ENCODE results near the gene HK1.

The HK1 gene

DNA sequence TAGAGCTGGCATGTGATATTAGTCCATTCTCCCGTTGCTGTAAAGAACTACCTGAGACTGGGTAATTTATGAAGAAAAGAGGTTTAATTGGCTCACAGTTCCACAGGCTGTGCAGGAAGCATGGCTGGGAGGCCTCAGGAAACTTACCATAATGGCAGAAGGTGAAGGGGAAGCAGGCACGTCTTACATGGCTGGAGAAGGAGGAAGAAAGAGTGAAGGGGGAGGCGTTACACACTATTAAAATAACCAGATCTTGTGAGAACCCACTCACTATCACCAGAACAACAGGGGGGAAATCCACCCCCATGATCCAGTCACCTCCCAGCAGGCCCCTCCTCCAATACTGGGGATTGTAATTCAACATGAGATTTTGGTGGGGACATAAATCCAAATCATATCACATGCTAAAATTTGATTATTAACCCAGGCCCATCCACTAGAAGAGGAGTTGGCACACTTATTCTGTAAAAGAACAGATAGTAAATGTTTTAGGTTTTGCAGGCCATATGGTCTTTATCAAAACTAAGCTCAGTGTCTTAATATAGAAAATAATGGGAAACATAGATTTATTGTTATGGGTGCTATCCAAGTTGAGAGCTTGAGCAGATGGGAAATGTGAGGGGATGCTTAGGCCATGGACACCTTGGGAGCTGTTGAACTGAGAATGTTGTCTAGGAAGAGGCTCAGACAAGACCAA lies 18.6 kb upstream of the HK1 start:
- H3K36me3 ChIP-seq (ENCODE audit: control insufficient read depth in 2 of 2, insufficient read depth in 2 of 2, low read length in 2 of 2), result no peaks in the 10 kb centered on the region
- H3K9me3 ChIP-seq (ENCODE audit: control insufficient read depth in 2 of 2, low read length in 2 of 2), result no peaks in the 10 kb centered on the region
- no peak overlapping the region for H3K4me3 ChIP-seq (ENCODE audit: low read length in 2 of 2)

DNA sequence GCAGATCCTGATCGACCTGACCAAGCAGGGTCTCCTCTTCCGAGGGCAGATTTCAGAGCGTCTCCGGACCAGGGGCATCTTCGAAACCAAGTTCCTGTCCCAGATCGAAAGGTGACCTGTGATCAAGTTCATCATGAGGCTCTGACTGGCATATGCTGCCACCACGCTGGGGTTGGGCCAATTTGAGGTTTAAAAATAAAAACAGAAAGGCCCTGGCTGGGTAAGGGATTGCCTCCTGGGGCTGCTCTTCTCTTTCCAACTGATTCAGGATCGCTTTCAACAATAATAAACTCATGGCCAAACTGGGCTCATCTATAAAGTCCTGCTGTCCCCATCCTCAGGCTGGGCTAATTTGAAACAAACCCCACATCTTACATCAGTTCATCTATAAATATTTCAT lies 17.1 kb upstream of the HK1 start:
- Histone ChIP-seq H3K9ac (ENCODE audit: low read length in 2 of 2) (no peak overlapping the region), H3K4me3 (ENCODE audit: low read length in 2 of 2) (no peak overlapping the region), H3K27me3 (ENCODE audit: control insufficient read depth in 1 of 2, insufficient read depth in 2 of 2, low read length in 2 of 2) (no peaks in the 10 kb centered on the region), H3K9me3 (ENCODE audit: control insufficient read depth in 2 of 2, low read length in 2 of 2) (no peaks in the 10 kb centered on the region), H3K27ac (ENCODE audit: low read length) (no peak overlapping the region), H3K36me3 (ENCODE audit: control insufficient read depth in 2 of 2, insufficient read depth in 2 of 2, low read length in 2 of 2) (no peaks in the 10 kb centered on the region), H3K4me1 (ENCODE audit: control insufficient read depth, insufficient read depth, low read length) (peaks cover 3% of the 10 kb centered on the region)

More for the DNA sequence above, 18.6 kb upstream of the HK1 start:
- no peaks in the 10 kb centered on the region for H3K27me3 ChIP-seq (ENCODE audit: control insufficient read depth in 1 of 2, insufficient read depth in 2 of 2, low read length in 2 of 2)
- H3K27ac ChIP-seq (ENCODE audit: low read length), result no peak overlapping the region
- H3K4me1 ChIP-seq (ENCODE audit: control insufficient read depth, insufficient read depth, low read length), result peaks cover 3% of the 10 kb centered on the region
- H3K9ac ChIP-seq (ENCODE audit: low read length in 2 of 2), result no peak overlapping the region

GRCh38 chr10:69262292-69262751 lies 16.0 kb upstream of the HK1 start:
- peaks cover 0 to 3% of the 10 kb centered on the region in 2 donors for H3K27me3 ChIP-seq (ENCODE audit: control insufficient read depth in 1 of 2, insufficient read depth in 2 of 2, low read length in 2 of 2)
- no peaks in the 10 kb centered on the region for H3K36me3 ChIP-seq (ENCODE audit: control insufficient read depth in 2 of 2, insufficient read depth in 2 of 2, low read length in 2 of 2)
- H3K4me1 ChIP-seq (ENCODE audit: control insufficient read depth, insufficient read depth, low read length), result peaks cover 3% of the 10 kb centered on the region
- H3K27ac ChIP-seq (ENCODE audit: low read length), result no peak overlapping the region
- H3K4me3 ChIP-seq (ENCODE audit: low read length in 2 of 2), result no peak overlapping the region
- H3K9me3 ChIP-seq (ENCODE audit: control insufficient read depth in 2 of 2, low read length in 2 of 2), result no peaks in the 10 kb centered on the region
- no peak overlapping the region for H3K9ac ChIP-seq (ENCODE audit: low read length in 2 of 2)

GRCh38 chr10:69265521-69265920 lies 12.8 kb upstream of the HK1 start:
- Histone ChIP-seq H3K36me3 (ENCODE audit: control insufficient read depth in 2 of 2, insufficient read depth in 2 of 2, low read length in 2 of 2) (no peaks in the 10 kb centered on the region), H3K27me3 (ENCODE audit: control insufficient read depth in 1 of 2, insufficient read depth in 2 of 2, low read length in 2 of 2) (peaks cover 0 to 3% of the 10 kb centered on the region in 2 donors), H3K9me3 (ENCODE audit: control insufficient read depth in 2 of 2, low read length in 2 of 2) (no peaks in the 10 kb centered on the region), H3K4me3 (ENCODE audit: low read length in 2 of 2) (no peak overlapping the region), H3K9ac (ENCODE audit: low read length in 2 of 2) (no peak overlapping the region), H3K4me1 (ENCODE audit: control insufficient read depth, insufficient read depth, low read length) (no peaks in the 10 kb centered on the region), H3K27ac (ENCODE audit: low read length) (no peak overlapping the region)

GRCh38 chr10:69268761-69269416 lies 9.4 kb upstream of the HK1 start:
- no peak overlapping the region for H3K4me3 ChIP-seq (ENCODE audit: low read length in 2 of 2)
- no peak overlapping the region for H3K9ac ChIP-seq (ENCODE audit: low read length in 2 of 2)
- no peaks in the 10 kb centered on the region for H3K36me3 ChIP-seq (ENCODE audit: control insufficient read depth in 2 of 2, insufficient read depth in 2 of 2, low read length in 2 of 2)
- peaks cover 0 to 3% of the 10 kb centered on the region in 2 donors for H3K27me3 ChIP-seq (ENCODE audit: control insufficient read depth in 1 of 2, insufficient read depth in 2 of 2, low read length in 2 of 2)
- no peaks in the 10 kb centered on the region for H3K9me3 ChIP-seq (ENCODE audit: control insufficient read depth in 2 of 2, low read length in 2 of 2)
- no peak overlapping the region for H3K27ac ChIP-seq (ENCODE audit: low read length)
- no peaks in the 10 kb centered on the region for H3K4me1 ChIP-seq (ENCODE audit: control insufficient read depth, insufficient read depth, low read length)

DNA sequence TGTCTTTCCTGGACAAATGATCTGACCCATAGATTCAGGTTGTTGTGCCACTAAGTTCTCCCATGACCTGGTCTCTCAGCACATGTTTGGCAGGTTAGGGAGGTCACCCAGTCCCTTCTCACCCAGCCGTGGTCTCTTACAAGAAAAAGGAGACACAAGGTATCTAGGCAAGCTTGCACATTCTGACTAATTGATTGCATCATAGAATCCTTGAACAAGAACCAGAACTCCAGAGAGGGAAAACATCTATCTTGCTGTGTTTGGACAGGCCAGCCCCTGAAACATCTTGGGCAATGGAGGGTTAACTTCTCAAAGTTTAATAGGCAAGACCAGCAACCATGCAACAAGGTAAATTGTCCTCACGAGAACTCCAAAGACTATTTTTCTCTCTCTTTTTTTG lies 8.5 kb upstream of the HK1 start:
- no peak overlapping the region for H3K9ac ChIP-seq (ENCODE audit: low read length in 2 of 2)
- H3K4me1 ChIP-seq (ENCODE audit: control insufficient read depth, insufficient read depth, low read length), result no peaks in the 10 kb centered on the region
- no peak overlapping the region for H3K4me3 ChIP-seq (ENCODE audit: low read length in 2 of 2)
- H3K9me3 ChIP-seq (ENCODE audit: control insufficient read depth in 2 of 2, low read length in 2 of 2), result no peaks in the 10 kb centered on the region
- no peaks in the 10 kb centered on the region for H3K36me3 ChIP-seq (ENCODE audit: control insufficient read depth in 2 of 2, insufficient read depth in 2 of 2, low read length in 2 of 2)
- no peak overlapping the region for H3K27ac ChIP-seq (ENCODE audit: low read length)
- H3K27me3 ChIP-seq (ENCODE audit: control insufficient read depth in 1 of 2, insufficient read depth in 2 of 2, low read length in 2 of 2), result peaks cover 0 to 3% of the 10 kb centered on the region in 2 donors

GRCh38 chr10:69270990-69271389 lies 7.3 kb upstream of the HK1 start:
- no peak overlapping the region for H3K4me3 ChIP-seq (ENCODE audit: low read length in 2 of 2)
- H3K27me3 ChIP-seq (ENCODE audit: control insufficient read depth in 1 of 2, insufficient read depth in 2 of 2, low read length in 2 of 2), result peaks cover 0 to 3% of the 10 kb centered on the region in 2 donors
- H3K4me1 ChIP-seq (ENCODE audit: control insufficient read depth, insufficient read depth, low read length), result no peaks in the 10 kb centered on the region
- H3K9ac ChIP-seq (ENCODE audit: low read length in 2 of 2), result no peak overlapping the region
- no peaks in the 10 kb centered on the region for H3K9me3 ChIP-seq (ENCODE audit: control insufficient read depth in 2 of 2, low read length in 2 of 2)
- no peak overlapping the region for H3K27ac ChIP-seq (ENCODE audit: low read length)
- H3K36me3 ChIP-seq (ENCODE audit: control insufficient read depth in 2 of 2, insufficient read depth in 2 of 2, low read length in 2 of 2), result no peaks in the 10 kb centered on the region

DNA sequence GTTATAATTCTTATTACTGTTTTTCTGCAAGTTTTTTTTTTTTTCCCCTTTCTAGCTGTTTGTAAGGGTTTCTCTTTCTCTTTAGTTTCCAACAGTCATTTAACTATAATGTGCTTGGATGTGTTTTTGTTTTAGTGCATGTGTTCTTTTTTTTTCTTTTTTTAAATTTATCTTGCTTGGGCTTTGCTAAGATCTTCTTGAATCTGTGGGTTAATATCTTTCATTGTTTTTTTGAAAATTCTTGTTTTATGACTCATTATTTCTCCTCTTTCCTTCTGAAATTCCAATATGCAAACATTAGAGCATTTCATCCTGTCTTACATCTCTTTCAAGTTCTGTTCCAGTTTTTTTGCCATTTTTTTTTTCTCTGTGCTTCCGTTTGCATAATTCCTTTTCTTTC lies 5.7 kb upstream of the HK1 start:
- Histone ChIP-seq H3K27me3 (ENCODE audit: control insufficient read depth in 1 of 2, insufficient read depth in 2 of 2, low read length in 2 of 2) (no peaks in the 10 kb centered on the region), H3K4me3 (ENCODE audit: low read length in 2 of 2) (no peak overlapping the region), H3K9ac (ENCODE audit: low read length in 2 of 2) (no peak overlapping the region), H3K27ac (ENCODE audit: low read length) (no peak overlapping the region), H3K4me1 (ENCODE audit: control insufficient read depth, insufficient read depth, low read length) (no peaks in the 10 kb centered on the region), H3K36me3 (ENCODE audit: control insufficient read depth in 2 of 2, insufficient read depth in 2 of 2, low read length in 2 of 2) (no peaks in the 10 kb centered on the region), H3K9me3 (ENCODE audit: control insufficient read depth in 2 of 2, low read length in 2 of 2) (no peaks in the 10 kb centered on the region)

DNA sequence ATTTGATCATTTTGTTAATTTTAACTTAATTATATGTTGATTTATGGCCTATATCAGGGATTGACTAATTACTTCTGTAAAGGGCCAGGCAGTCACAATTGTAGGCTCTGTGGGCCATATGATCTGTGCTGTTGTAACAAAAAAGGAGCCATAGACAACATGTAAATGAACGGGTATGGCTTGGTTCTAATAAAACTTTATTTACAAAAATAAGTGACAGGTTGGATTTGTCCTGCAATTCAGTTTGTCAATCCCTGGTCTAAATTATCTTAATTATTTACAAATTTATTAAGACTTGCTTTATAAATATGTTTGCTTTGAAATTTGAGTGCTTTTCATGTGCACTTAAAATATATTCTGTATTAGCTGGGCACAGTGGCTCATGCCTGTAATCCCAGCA lies 2.9 kb upstream of the HK1 start:
- Histone ChIP-seq H3K4me1 (ENCODE audit: control insufficient read depth, insufficient read depth, low read length) (no peaks in the 10 kb centered on the region), H3K9ac (ENCODE audit: low read length in 2 of 2) (no peak overlapping the region), H3K27me3 (ENCODE audit: control insufficient read depth in 1 of 2, insufficient read depth in 2 of 2, low read length in 2 of 2) (no peaks in the 10 kb centered on the region), H3K36me3 (ENCODE audit: control insufficient read depth in 2 of 2, insufficient read depth in 2 of 2, low read length in 2 of 2) (no peaks in the 10 kb centered on the region), H3K9me3 (ENCODE audit: control insufficient read depth in 2 of 2, low read length in 2 of 2) (no peaks in the 10 kb centered on the region), H3K27ac (ENCODE audit: low read length) (no peak overlapping the region), H3K4me3 (ENCODE audit: low read length in 2 of 2) (no peak overlapping the region)

GRCh38 chr10:69276503-69276902 lies 1.8 kb upstream of the HK1 start:
- no peak overlapping the region for H3K9ac ChIP-seq (ENCODE audit: low read length in 2 of 2)
- H3K36me3 ChIP-seq (ENCODE audit: control insufficient read depth in 2 of 2, insufficient read depth in 2 of 2, low read length in 2 of 2), result no peaks in the 10 kb centered on the region
- no peak overlapping the region for H3K27ac ChIP-seq (ENCODE audit: low read length)
- H3K4me1 ChIP-seq (ENCODE audit: control insufficient read depth, insufficient read depth, low read length), result no peaks in the 10 kb centered on the region
- no peaks in the 10 kb centered on the region for H3K27me3 ChIP-seq (ENCODE audit: control insufficient read depth in 1 of 2, insufficient read depth in 2 of 2, low read length in 2 of 2)
- no peaks in the 10 kb centered on the region for H3K9me3 ChIP-seq (ENCODE audit: control insufficient read depth in 2 of 2, low read length in 2 of 2)
- H3K4me3 ChIP-seq (ENCODE audit: low read length in 2 of 2), result no peak overlapping the region

DNA sequence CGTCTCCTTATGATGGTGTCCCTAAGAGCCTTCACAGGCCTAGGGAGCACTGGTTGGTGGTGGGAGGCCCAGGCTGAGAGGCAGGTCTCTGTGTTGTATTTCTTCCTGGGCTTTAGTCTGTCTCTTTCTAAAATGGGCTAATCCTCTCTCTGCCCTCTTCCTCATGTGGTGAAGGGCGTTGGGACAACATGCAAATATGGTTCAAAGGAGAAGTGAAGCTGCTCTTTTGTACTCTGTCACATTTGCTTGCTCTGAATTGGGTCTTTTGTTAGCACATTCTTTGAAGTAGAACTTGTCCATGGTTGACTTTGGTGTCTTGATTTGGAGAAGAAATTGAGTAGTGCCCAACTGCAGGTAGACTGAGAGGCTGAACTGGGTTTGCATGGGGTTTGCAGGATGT lies 814 bp downstream of the HK1 start:
- Histone ChIP-seq H3K4me1 (ENCODE audit: control insufficient read depth, insufficient read depth, low read length) (no peaks in the 10 kb centered on the region), H3K9ac (ENCODE audit: low read length in 2 of 2) (no peak overlapping the region), H3K27me3 (ENCODE audit: control insufficient read depth in 1 of 2, insufficient read depth in 2 of 2, low read length in 2 of 2) (no peaks in the 10 kb centered on the region), H3K4me3 (ENCODE audit: low read length in 2 of 2) (no peak overlapping the region), H3K36me3 (ENCODE audit: control insufficient read depth in 2 of 2, insufficient read depth in 2 of 2, low read length in 2 of 2) (no peaks in the 10 kb centered on the region), H3K27ac (ENCODE audit: low read length) (no peak overlapping the region), H3K9me3 (ENCODE audit: control insufficient read depth in 2 of 2, low read length in 2 of 2) (no peaks in the 10 kb centered on the region)
